Naive thymus-derived CD4-positive, alpha-beta T cell (primary cell): ENCODE data around the gene CSRNP3. TPM values are rescaled to one million over a fixed set of nuclear protein-coding genes. Genes with fewer than 3 reads are reported as not detected.

ENCODE experiments used
- ATAC-seq: fragments of 150-1000 bp; cut with Tn5 transposase; 2 replicates; pipeline ENCODE4 v1.10.0; 2021; ENCODE audit warnings: mild to moderate bottlenecking, moderate library complexity
- CTCF ChIA-PET: fragments of 350-600 bp; sonication (Branson Sonifier 250); formaldehyde crosslinking; loops from one replicate; lab custom pipeline; 2021; ENCODE audit warnings: antibody characterized with exemption; lab: Charles Lee
- POLR2A ChIA-PET: fragments of 350-600 bp; sonication (Branson Sonifier 250); formaldehyde crosslinking; loops from one replicate; lab custom pipeline; 2021; ENCODE audit warnings: antibody characterized with exemption, inconsistent platforms; lab: Charles Lee
- DNase-seq, 9 donors: peaks; one replicate each; pipeline versions ENCODE4 v3.0.0 to v3.0.0-alpha.2; 2020 to 2022; ENCODE audit warnings: mixed read lengths in 1 of 9
- H3K27ac ChIP-seq: one replicate; pipeline ENCODE4 v1.7.0; 2013; ENCODE audit warnings: mild to moderate bottlenecking, low read depth, low read length, moderate library complexity
- H3K27me3 ChIP-seq, 2 donors: one replicate each; pipeline ENCODE4 v1.7.0; 2013; ENCODE audit warnings: low read length in 2 of 2, mild to moderate bottlenecking in 2 of 2, moderate library complexity in 2 of 2; ENCODE audit not compliant: control insufficient read depth in 2 of 2, insufficient read depth in 2 of 2
- H3K36me3 ChIP-seq, 3 experiments: 1 replicate in 2 of 3; 2 replicates in 1 of 3; pipeline ENCODE4 v1.7.0; 2013; ENCODE audit warnings: low read length in 3 of 3, mild to moderate bottlenecking in 3 of 3, moderate library complexity in 1 of 3; ENCODE audit not compliant: insufficient read depth in 3 of 3, control insufficient read depth in 2 of 3
- H3K4me1 ChIP-seq, 2 donors: one replicate each; pipeline ENCODE4 v1.7.0; 2013; ENCODE audit warnings: low read length in 2 of 2, mild to moderate bottlenecking in 2 of 2, moderate library complexity in 1 of 2; ENCODE audit not compliant: control insufficient read depth in 2 of 2, insufficient read depth in 2 of 2
- H3K4me3 ChIP-seq: 2 replicates; pipeline ENCODE4 v1.7.0; 2013; ENCODE audit warnings: mild to moderate bottlenecking, low read length
- H3K9me3 ChIP-seq, 3 experiments: 1 replicate in 2 of 3; 2 replicates in 1 of 3; pipeline ENCODE4 v1.7.0; 2013; ENCODE audit warnings: low read length in 3 of 3; ENCODE audit not compliant: control insufficient read depth in 2 of 3
- H3K27ac Mint-ChIP-seq, 9 donors: one replicate each; pipeline ENCODE4 v1.8.0; 2020 to 2022; ENCODE audit warnings: mixed read lengths in 9 of 9, mild to moderate bottlenecking in 8 of 9, moderate library complexity in 5 of 9, inconsistent platforms in 2 of 9
- H3K27me3 Mint-ChIP-seq, 5 donors: one replicate each; pipeline ENCODE4 v1.8.0; 2021 to 2022; ENCODE audit warnings: mixed read lengths in 5 of 5, mild to moderate bottlenecking in 1 of 5
- H3K36me3 Mint-ChIP-seq, 5 donors: one replicate each; pipeline ENCODE4 v1.8.0; 2020 to 2022; ENCODE audit warnings: mixed read lengths in 5 of 5, mild to moderate bottlenecking in 3 of 5, inconsistent platforms in 1 of 5
- H3K4me1 Mint-ChIP-seq, 7 donors: one replicate each; pipeline ENCODE4 v1.8.0; 2020 to 2022; ENCODE audit warnings: mixed read lengths in 7 of 7, mild to moderate bottlenecking in 3 of 7, inconsistent platforms in 1 of 7
- H3K4me3 Mint-ChIP-seq, 10 donors: one replicate each; pipeline ENCODE4 v1.8.0; 2020 to 2022; ENCODE audit warnings: mild to moderate bottlenecking in 10 of 10, mixed read lengths in 10 of 10, moderate library complexity in 6 of 10, inconsistent platforms in 2 of 10
- H3K9me3 Mint-ChIP-seq, 11 donors: one replicate each; pipeline ENCODE4 v1.8.0; 2020 to 2022; ENCODE audit warnings: mixed read lengths in 11 of 11, mild to moderate bottlenecking in 4 of 11, inconsistent platforms in 1 of 11, moderate library complexity in 1 of 11
- intact Hi-C, 2 donors: fragments of 100-400 bp; cut with micrococcal nuclease; formaldehyde crosslinking; loops; one replicate each; pipeline ENCODE4 v1.15.1; 2023
- polyA plus RNA-seq, 2 donors: library from polyadenylated mRNA; unstranded; fragments of 300-500 nt; fragmentation: Illumina TruSeq; gene quantifications; one replicate each; pipeline ENCODE4 v1.2.3, GENCODE V29; 2021
- total RNA-seq, 6 experiments: library from RNA in 5 of 6; stranded (reverse) in 5 of 6; gene quantifications; 1 replicate in 5 of 6; 2 replicates in 1 of 6; pipeline ENCODE4 v1.2.3 and lab custom pipeline; 2021 to 2026

Gene CSRNP3
- total and polyA plus RNA-seq, 7 experiments from 2014 or later: not detected

DNA sequence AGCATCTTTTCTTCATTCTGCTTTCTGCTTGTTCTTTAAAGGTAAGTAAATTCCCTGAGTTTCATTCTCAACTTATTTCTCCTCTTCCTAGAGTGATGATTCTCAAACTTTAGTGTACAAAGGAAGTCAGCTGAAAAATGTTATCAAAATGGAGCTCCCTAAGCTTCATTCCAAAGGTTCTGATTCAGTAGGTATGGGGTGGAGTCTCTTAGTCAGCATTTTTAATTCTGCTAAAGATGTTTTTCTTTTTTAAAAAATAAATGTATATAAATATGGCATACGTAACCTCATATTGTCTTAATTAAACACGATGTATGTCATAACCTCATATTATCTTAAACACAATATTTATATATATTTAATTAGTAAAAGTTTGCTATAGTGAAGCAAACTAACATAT, 3.1 kb upstream of the CSRNP3 start:
- CTCF ChIA-PET: no interaction called here
- DNase-seq (no peak), ATAC-seq (no peak)
- no peaks in the 10 kb centered on the region for H3K4me1 Mint-ChIP-seq
- Histone ChIP-seq H3K9me3 (no peaks in the 10 kb centered on the region), H3K27ac (no peak overlapping the region), H3K4me3 (no peak overlapping the region), H3K27me3 (no peaks in the 10 kb centered on the region), H3K36me3 (no peaks in the 10 kb centered on the region), H3K4me1 (no peaks in the 10 kb centered on the region)
- peaks cover 0 to 10% (median 9%) of the 10 kb centered on the region in 5 donors for H3K27me3 Mint-ChIP-seq
- intact Hi-C loops: no loop called here
- POLR2A ChIA-PET: no interaction called here
- H3K36me3 Mint-ChIP-seq: no peaks in the 10 kb centered on the region
- no peak overlapping the region for H3K4me3 Mint-ChIP-seq
- peaks cover 0 to 3% (median 0%) of the 10 kb centered on the region in 11 donors for H3K9me3 Mint-ChIP-seq
- no peak overlapping the region for H3K27ac Mint-ChIP-seq

DNA sequence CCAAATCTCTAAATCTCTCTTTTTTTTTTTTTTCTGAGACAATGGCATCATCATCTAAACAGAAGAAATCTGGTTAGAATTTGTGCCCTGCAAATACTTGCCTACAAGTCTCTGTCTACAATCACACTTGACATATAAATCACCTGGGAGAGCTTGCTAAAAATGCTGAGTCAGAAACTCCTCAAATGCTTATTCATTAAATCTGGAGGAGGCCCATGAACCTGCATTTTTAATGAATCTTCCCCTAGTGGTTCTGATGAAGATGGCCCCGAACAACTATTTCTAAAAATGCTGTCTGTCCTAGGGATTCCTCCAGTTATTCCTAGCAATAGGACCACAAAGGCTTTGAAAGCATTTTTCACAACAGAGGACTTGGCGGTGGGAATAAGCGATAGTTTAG, 1.6 kb upstream of the CSRNP3 start:
- ATAC-seq (no peak), DNase-seq (no peak)
- Mint-ChIP-seq H3K36me3 (no peaks in the 10 kb centered on the region), H3K27ac (no peak overlapping the region), H3K4me1 (no peaks in the 10 kb centered on the region), H3K27me3 (peaks cover 0 to 10% (median 8%) of the 10 kb centered on the region in 5 donors), H3K9me3 (peaks cover 0 to 3% (median 0%) of the 10 kb centered on the region in 11 donors), H3K4me3 (no peak overlapping the region)
- no peaks in the 10 kb centered on the region for H3K27me3 ChIP-seq
- H3K4me3 ChIP-seq: no peak overlapping the region
- intact Hi-C loops: no loop called here
- CTCF ChIA-PET: no interaction called here
- no peak overlapping the region for H3K27ac ChIP-seq
- H3K36me3 ChIP-seq: no peaks in the 10 kb centered on the region
- no peaks in the 10 kb centered on the region for H3K4me1 ChIP-seq
- POLR2A ChIA-PET: no interaction called here
- H3K9me3 ChIP-seq: no peaks in the 10 kb centered on the region

DNA sequence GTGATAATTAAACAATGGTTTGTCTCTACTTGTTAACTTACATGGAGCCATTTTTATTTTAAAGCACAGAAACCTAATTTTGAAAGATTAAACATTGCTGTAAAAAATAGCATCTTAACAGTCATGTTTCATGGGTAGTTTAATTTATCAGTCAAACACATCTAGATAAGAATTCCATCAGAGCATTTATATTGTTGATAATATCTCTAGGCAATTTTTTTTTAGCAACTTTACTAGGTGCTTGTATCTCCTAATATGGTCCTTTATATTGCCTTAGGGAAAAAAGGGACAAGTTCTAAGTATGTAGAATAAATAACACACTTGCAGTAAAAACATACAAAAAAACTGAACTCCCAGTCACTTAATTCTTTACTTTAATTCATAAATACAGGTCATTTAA, 863 bp downstream of the CSRNP3 start:
- Histone ChIP-seq H3K4me1 (no peaks in the 10 kb centered on the region), H3K27ac (no peak overlapping the region), H3K9me3 (no peaks in the 10 kb centered on the region), H3K27me3 (no peaks in the 10 kb centered on the region), H3K4me3 (no peak overlapping the region), H3K36me3 (no peaks in the 10 kb centered on the region)
- intact Hi-C loops: no loop called here
- Mint-ChIP-seq H3K4me1 (no peaks in the 10 kb centered on the region), H3K27me3 (peaks cover 0 to 12% (median 9%) of the 10 kb centered on the region in 5 donors), H3K9me3 (peaks cover 0 to 3% (median 0%) of the 10 kb centered on the region in 11 donors), H3K27ac (no peak overlapping the region), H3K4me3 (no peak overlapping the region), H3K36me3 (no peaks in the 10 kb centered on the region)
- ATAC-seq (no peak), DNase-seq (no peak)
- POLR2A ChIA-PET: no interaction called here
- CTCF ChIA-PET: no interaction called here

DNA sequence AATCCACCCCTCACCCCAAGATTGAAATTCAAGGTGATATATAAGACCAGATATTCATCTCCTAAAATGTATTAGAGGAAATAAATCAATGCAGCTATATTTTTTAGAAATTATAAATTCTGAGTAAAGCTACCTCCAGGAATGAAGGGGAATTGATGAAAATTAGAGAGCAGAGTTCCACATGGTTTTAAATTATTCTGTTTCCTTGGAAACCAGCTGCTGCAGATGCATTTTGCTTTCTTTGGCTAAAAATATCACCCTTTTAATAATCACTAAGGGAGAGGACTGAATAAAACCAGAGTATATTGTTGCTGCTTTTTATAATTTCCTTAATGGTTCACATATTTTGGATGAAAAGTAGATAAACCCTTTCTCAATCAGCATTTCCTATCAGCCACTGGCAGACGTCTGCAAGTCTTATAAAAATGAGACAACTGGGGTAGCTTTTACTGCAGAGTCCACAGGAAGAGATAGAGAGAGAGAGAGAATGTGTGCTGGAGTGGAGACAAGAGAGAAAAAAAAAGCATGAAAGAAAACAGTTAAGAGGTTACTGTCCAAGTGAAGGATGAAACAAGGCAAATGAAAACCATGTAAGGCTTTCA, 2.0 kb downstream of the CSRNP3 start:
- no peaks in the 10 kb centered on the region for H3K4me1 ChIP-seq
- DNase-seq: no peak
- POLR2A ChIA-PET: no interaction called here
- Mint-ChIP-seq H3K9me3 (peaks cover 0 to 3% (median 0%) of the 10 kb centered on the region in 11 donors), H3K4me3 (no peak overlapping the region), H3K27me3 (peaks cover 0 to 12% (median 9%) of the 10 kb centered on the region in 5 donors), H3K4me1 (no peaks in the 10 kb centered on the region), H3K36me3 (no peaks in the 10 kb centered on the region), H3K27ac (no peak overlapping the region)
- H3K4me3 ChIP-seq: no peak overlapping the region
- no peak overlapping the region for H3K27ac ChIP-seq
- H3K9me3 ChIP-seq: no peaks in the 10 kb centered on the region
- no peaks in the 10 kb centered on the region for H3K27me3 ChIP-seq
- no peak for ATAC-seq
- intact Hi-C loops: no loop called here
- CTCF ChIA-PET: no interaction called here
- no peaks in the 10 kb centered on the region for H3K36me3 ChIP-seq

DNA sequence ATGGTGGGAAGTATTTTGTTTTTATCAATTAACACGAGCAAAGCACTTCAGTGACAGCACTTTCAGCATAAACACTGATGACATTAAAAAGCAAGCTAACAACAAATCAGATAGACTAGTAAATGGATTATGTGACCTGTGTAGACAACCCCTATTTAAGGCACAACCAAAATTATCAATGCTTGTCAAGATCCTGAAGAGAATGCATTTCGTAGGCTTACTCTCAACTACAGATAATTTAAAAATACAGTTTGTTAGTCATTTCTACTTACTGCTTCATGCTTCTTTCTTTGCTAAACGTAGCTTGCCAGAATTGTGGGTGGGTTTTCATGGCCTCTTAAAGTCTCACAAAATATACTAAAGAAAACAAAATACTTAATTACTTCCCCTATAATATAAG, 3.4 kb downstream of the CSRNP3 start:
- no peaks in the 10 kb centered on the region for H3K36me3 ChIP-seq
- Mint-ChIP-seq H3K27ac (no peak overlapping the region), H3K27me3 (peaks cover 0 to 12% (median 9%) of the 10 kb centered on the region in 5 donors), H3K4me1 (no peaks in the 10 kb centered on the region), H3K36me3 (no peaks in the 10 kb centered on the region), H3K4me3 (no peak overlapping the region), H3K9me3 (no peaks in the 10 kb centered on the region)
- DNase-seq: no peak
- intact Hi-C loops: no loop called here
- no peak for ATAC-seq
- CTCF ChIA-PET: no interaction called here
- POLR2A ChIA-PET: no interaction called here
- H3K27me3 ChIP-seq: no peaks in the 10 kb centered on the region
- no peak overlapping the region for H3K4me3 ChIP-seq
- no peaks in the 10 kb centered on the region for H3K9me3 ChIP-seq
- H3K27ac ChIP-seq: no peak overlapping the region
- no peaks in the 10 kb centered on the region for H3K4me1 ChIP-seq

DNA sequence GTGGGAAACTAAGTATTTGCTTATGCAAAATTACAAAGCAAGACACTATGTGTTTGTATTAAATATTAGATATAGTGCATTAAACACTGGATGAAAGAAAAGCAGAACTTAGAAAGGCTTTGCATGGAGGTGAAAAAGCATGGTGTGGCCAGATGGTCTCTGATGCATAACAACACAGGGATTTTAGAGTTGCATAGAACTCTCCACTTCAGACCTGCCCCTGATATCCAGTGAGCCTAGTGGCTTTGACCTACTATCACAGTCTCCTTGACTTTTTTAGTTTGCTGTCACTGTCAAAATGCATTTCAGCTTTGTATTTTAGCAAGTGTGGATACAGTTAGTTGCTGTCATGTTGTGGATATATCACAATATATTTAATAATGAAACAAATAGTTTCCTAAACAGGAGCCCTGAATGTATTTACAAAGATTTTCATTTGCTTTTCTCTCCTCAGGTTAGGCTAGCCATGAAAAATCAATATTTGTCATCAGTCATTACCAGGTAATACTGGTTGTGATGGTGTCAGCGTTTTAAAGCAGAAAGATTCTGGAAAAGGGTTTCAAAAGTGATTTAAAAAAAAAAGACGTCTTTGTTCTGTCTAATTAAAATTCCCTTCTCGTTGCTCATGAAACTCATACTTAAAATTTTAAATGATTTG, 5.2 kb downstream of the CSRNP3 start:
- Mint-ChIP-seq H3K4me1 (no peaks in the 10 kb centered on the region), H3K36me3 (no peaks in the 10 kb centered on the region), H3K27ac (no peak overlapping the region), H3K9me3 (no peaks in the 10 kb centered on the region), H3K4me3 (no peak overlapping the region), H3K27me3 (peaks cover 0 to 4% (median 0%) of the 10 kb centered on the region in 5 donors)
- Histone ChIP-seq H3K9me3 (no peaks in the 10 kb centered on the region), H3K4me1 (no peaks in the 10 kb centered on the region), H3K36me3 (no peaks in the 10 kb centered on the region), H3K27ac (no peak overlapping the region), H3K4me3 (no peak overlapping the region), H3K27me3 (no peaks in the 10 kb centered on the region)
- CTCF ChIA-PET: no interaction called here
- intact Hi-C loops: no loop called here
- POLR2A ChIA-PET: no interaction called here
- ATAC-seq (no peak), DNase-seq (no peak)
